ENCODE data around the gene CLNK. TPM values are rescaled to one million over a fixed set of nuclear protein-coding genes. Genes with fewer than 3 reads are reported as not detected.

Gene CLNK
- total and polyA plus RNA-seq, 2 of the 13 experiments (the other 11 are each of a cell fraction or from before 2014, with no cell fraction given) = not detected

- peak; percentile 82 for ATAC-seq
Measured at GRCh38 chr4:10593130-10593529, 91.4 kb downstream of the CLNK start.

More at GRCh38 chr4:10593130-10593529, 91.4 kb downstream of the CLNK start:
- DNase-seq (ENCODE audit: low spot score) (no peak), FAIRE-seq (no peak)
- H2AFZ ChIP-seq (ENCODE audit: low read length) = no peak overlapping the region
- H3K4me3 ChIP-seq (replicated peaks in 1 of 3; ENCODE audit: insufficient read depth in 1 of 3, low read depth in 2 of 3, low read length in 3 of 3) = no peak overlapping the region
- no peaks in the 10 kb centered on the region for H3K4me1 ChIP-seq (ENCODE audit: insufficient read depth, low read length)
- no peaks in the 10 kb centered on the region for H4K20me1 ChIP-seq (ENCODE audit: insufficient read depth, low read length)
- POLR2A ChIA-PET = no interaction called here
- no peaks in the 10 kb centered on the region for H3K79me2 ChIP-seq (ENCODE audit: insufficient read depth, low read length)
- 0 out of 5 replicates have a peak, but pooled peaks cover 0 to 1% of the 10 kb centered on the region in 2 experiments for H3K27me3 ChIP-seq (ENCODE audit: control insufficient read depth in 1 of 2, insufficient read depth in 2 of 2, low read length in 2 of 2)
- CTCF ChIA-PET (ENCODE audit: low intra/inter-chr PET ratio, low total read pairs) = no interaction called here
- intact Hi-C loops (cut with micrococcal nuclease; ENCODE audit: unreplicated experiment) = no loop called here
- WGBS (ENCODE audit: low lambda C conversion rate) = 0% methylated on average over 1 of the region's 10 CpGs
- H3K36me3 ChIP-seq (replicated peaks in 1 of 2; ENCODE audit: control insufficient read depth in 1 of 2, insufficient read depth in 2 of 2, low read length in 2 of 2) = no peaks in the 10 kb centered on the region
- in situ Hi-C loops (cut with HindIII; ENCODE audit: extremely low pct_ligation_motif_present, low pct_unique_long_range_greater_than_20kb) = loop anchor here (25.0 kb wide), 1 partner anchor 1119 kb away; no protein-coding TSS in a partner anchor
- TF ChIP-seq ZNF280B (CRISPR knock-in tag; IDR thresholded peaks at IDR 0.05; ENCODE audit: borderline replicate concordance) (no peak), TRAFD1 (CRISPR knock-in tag; IDR thresholded peaks at IDR 0.05; ENCODE audit: borderline replicate concordance) (no peak), YY1 (IDR thresholded peaks at IDR 0.05; ENCODE audit: insufficient read depth, insufficient replicate concordance, low read depth, low read length) (no peak), TRIM24 (CRISPR knock-in tag; IDR thresholded peaks at IDR 0.05) (no peak), NFYB (CRISPR knock-in tag; IDR thresholded peaks at IDR 0.05) (no peak), MYC (CRISPR knock-in tag; IDR thresholded peaks at IDR 0.05; ENCODE audit: borderline replicate concordance) (no peak), GFI1 (CRISPR knock-in tag; IDR thresholded peaks at IDR 0.05; ENCODE audit: borderline replicate concordance) (no peak), TBX3 (IDR thresholded peaks at IDR 0.05; ENCODE audit: borderline replicate concordance) (no peak), MEF2D (CRISPR knock-in tag; IDR thresholded peaks at IDR 0.05) (no peak), CTCF (CRISPR knock-in tag; IDR thresholded peaks at IDR 0.05) (peak; percentile 25), RAD21 (CRISPR knock-in tag; IDR thresholded peaks at IDR 0.05) (no peak), ZFP36 (IDR thresholded peaks at IDR 0.05; ENCODE audit: borderline replicate concordance, low read depth, low read length, partially characterized antibody) (no peak), STAG1 (CRISPR knock-in tag; IDR thresholded peaks at IDR 0.05) (peak; percentile 35)
- TF ChIP-seq, protein P1, sequence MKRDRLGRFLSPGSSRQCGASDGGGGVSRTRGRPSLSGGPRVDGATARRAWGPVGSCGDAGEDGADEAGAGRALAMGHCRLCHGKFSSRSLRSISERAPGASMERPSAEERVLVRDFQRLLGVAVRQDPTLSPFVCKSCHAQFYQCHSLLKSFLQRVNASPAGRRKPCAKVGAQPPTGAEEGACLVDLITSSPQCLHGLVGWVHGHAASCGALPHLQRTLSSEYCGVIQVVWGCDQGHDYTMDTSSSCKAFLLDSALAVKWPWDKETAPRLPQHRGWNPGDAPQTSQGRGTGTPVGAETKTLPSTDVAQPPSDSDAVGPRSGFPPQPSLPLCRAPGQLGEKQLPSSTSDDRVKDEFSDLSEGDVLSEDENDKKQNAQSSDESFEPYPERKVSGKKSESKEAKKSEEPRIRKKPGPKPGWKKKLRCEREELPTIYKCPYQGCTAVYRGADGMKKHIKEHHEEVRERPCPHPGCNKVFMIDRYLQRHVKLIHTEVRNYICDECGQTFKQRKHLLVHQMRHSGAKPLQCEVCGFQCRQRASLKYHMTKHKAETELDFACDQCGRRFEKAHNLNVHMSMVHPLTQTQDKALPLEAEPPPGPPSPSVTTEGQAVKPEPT (CRISPR knock-in tag; IDR thresholded peaks at IDR 0.05; ENCODE audit: low read depth) = no peak
- H3K4me2 ChIP-seq (ENCODE audit: low read depth, low read length) = no peak overlapping the region
- H3K27ac ChIP-seq (ENCODE audit: extremely low read length, insufficient read depth, low read length) = no peak overlapping the region
- H3K9me3 ChIP-seq (ENCODE audit: low read length) = no peaks in the 10 kb centered on the region
- H3K9ac ChIP-seq (ENCODE audit: insufficient read depth, low read depth, low read length) = no peak overlapping the region
- BruUV-seq (replicated peaks) = no TSS peak
